K562 (cell line): ENCODE results near the gene HTRA3. TPM values are rescaled to one million over a fixed set of nuclear protein-coding genes. Genes with fewer than 3 reads are reported as not detected.

Experiments
- ATAC-seq: fragments of 200-7000 bp; cut with Tn5 transposase; 3 replicates; pipeline ENCODE4 v1.9.1; 2020; ENCODE audit warnings: moderate library complexity
- BruUV-seq: library from RNA; stranded (reverse); fragments of 400-500 nt; replicated peaks from 2 replicates; lab custom pipeline; 2021; lab: Mats Ljungman, UMichigan
- CTCF ChIA-PET: fragments of 300-600 bp; formaldehyde crosslinking; extraction: SDS; loops from one replicate; lab custom pipeline; 2021; ENCODE audit warnings: low intra/inter-chr PET ratio; lab: Yijun Ruan, JAX
- POLR2A ChIA-PET: fragments of 300-600, 350-650 bp; sonication (Branson Sonifier 250); formaldehyde crosslinking; extraction: SDS; loops from one replicate; lab custom pipeline; 2021; ENCODE audit warnings: antibody characterized with exemption, inconsistent platforms; lab: Yijun Ruan, JAX
- DNase-seq, 4 experiments: peaks; one replicate each; pipeline versions ENCODE4 v3.0.0 to v3.0.0-alpha.2; 2011 to 2018; ENCODE audit warnings: low spot score in 3 of 4, mixed read lengths in 3 of 4; ENCODE audit errors: extremely low read depth in 1 of 4
- FAIRE-seq: peaks from 2 replicates; lab custom pipeline; 2011; peaks lifted over from hg19 to GRCh38; lab: Jason Lieb, UNC
- H2AFZ ChIP-seq: 2 replicates; pipeline ENCODE4 v1.6.0; 2011; ENCODE audit warnings: low read depth, low read length, control low read depth, inconsistent platforms
- H3K27ac ChIP-seq: fragments of 200-600 bp; 3 replicates; pipeline ENCODE4 v1.8.0; 2011; ENCODE audit warnings: low read depth, mild to moderate bottlenecking, control low read depth, inconsistent platforms, low read length, moderate library complexity, mixed read lengths; ENCODE audit errors: extremely low read depth
- H3K27me3 ChIP-seq, 2 experiments: fragments of 300-600 bp in 1 of 2; 2 replicates in 1 of 2; 3 replicates in 1 of 2; pipeline versions ENCODE4 v1.6.0 to v1.8.0; 2011; ENCODE audit warnings: inconsistent platforms in 2 of 2, low read length in 2 of 2, mild to moderate bottlenecking in 1 of 2, mixed read lengths in 1 of 2, moderate library complexity in 1 of 2; ENCODE audit not compliant: control insufficient read depth in 2 of 2, insufficient read depth in 2 of 2
- H3K36me3 ChIP-seq: fragments of 300-600 bp; 3 replicates; pipeline ENCODE4 v1.8.0; 2011; ENCODE audit warnings: mild to moderate bottlenecking, low read length, inconsistent platforms; ENCODE audit not compliant: control insufficient read depth, insufficient read depth
- H3K4me1 ChIP-seq, 2 experiments: fragments of 200-600 bp in 1 of 2; replicated peaks in 1 of 2; 2 replicates in 1 of 2; 3 replicates in 1 of 2; pipeline versions ENCODE4 v1.5.1 to v1.8.0; 2011; ENCODE audit warnings: inconsistent platforms in 2 of 2, low read length in 2 of 2, mild to moderate bottlenecking in 1 of 2, mixed read lengths in 1 of 2, moderate library complexity in 1 of 2; ENCODE audit not compliant: control insufficient read depth in 2 of 2, insufficient read depth in 2 of 2
- H3K4me2 ChIP-seq: 2 replicates; pipeline ENCODE4 v1.6.1; 2011; ENCODE audit warnings: low read length, control low read depth, inconsistent platforms, mixed read lengths; ENCODE audit not compliant: insufficient read depth
- H3K4me3 ChIP-seq: fragments of 200-600 bp; sonication (generic), shearing (Covaris generic); 2 replicates; pipeline ENCODE4 v1.5.1; 2016; ENCODE audit warnings: control low read depth, inconsistent platforms
- H3K79me2 ChIP-seq: fragments of 200-600 bp; 3 replicates; pipeline ENCODE4 v1.8.0; 2011; ENCODE audit warnings: low read length, inconsistent platforms; ENCODE audit not compliant: control insufficient read depth, insufficient read depth
- H3K9ac ChIP-seq, 2 experiments: 2 replicates each; pipeline versions ENCODE4 v1.6.0 to v1.6.1; 2011; ENCODE audit warnings: low read depth in 2 of 2, low read length in 2 of 2, control low read depth in 1 of 2, inconsistent platforms in 1 of 2, mild to moderate bottlenecking in 1 of 2, mixed read lengths in 1 of 2; ENCODE audit not compliant: insufficient read depth in 1 of 2
- H3K9me1 ChIP-seq: one replicate; pipeline ENCODE4 v1.6.0; 2011; ENCODE audit warnings: inconsistent platforms, mild to moderate bottlenecking, low read length, moderate library complexity; ENCODE audit not compliant: control insufficient read depth, insufficient read depth
- H3K9me3 ChIP-seq: replicated peaks from 2 replicates; pipeline ENCODE4 v1.5.1; 2011; ENCODE audit warnings: low read depth, low read length, inconsistent platforms; ENCODE audit not compliant: control insufficient read depth, insufficient read depth
- H4K20me1 ChIP-seq: replicated peaks from 2 replicates; pipeline ENCODE4 v1.6.1; 2011; ENCODE audit warnings: low read length, inconsistent platforms, mixed read lengths; ENCODE audit not compliant: control insufficient read depth, insufficient read depth
- ASH1L ChIP-seq: fragments of 450-650 bp; IDR thresholded peaks from 2 replicates; pipeline ENCODE4 v1.6.1; 2018; ENCODE audit warnings: borderline replicate concordance, mild to moderate bottlenecking, low read depth; ENCODE audit not compliant: partially characterized antibody
- ATF7 ChIP-seq: fragments of 450-650 bp; IDR thresholded peaks from 2 replicates; pipeline ENCODE4 v1.7.1; 2014; ENCODE audit warnings: mild to moderate bottlenecking, moderate library complexity
- C11orf30 ChIP-seq: fragments of 450-650 bp; IDR thresholded peaks from 2 replicates; pipeline ENCODE4 v1.6.1; 2016; ENCODE audit warnings: low read depth, mild to moderate bottlenecking
- CREM ChIP-seq: IDR thresholded peaks from 2 replicates; pipeline ENCODE4 v1.6.1; 2014; ENCODE audit warnings: antibody characterized with exemption, low read depth
- E2F5 ChIP-seq: sonication (generic); formaldehyde crosslinking; IDR thresholded peaks from 2 replicates; pipeline ENCODE4 v1.8.0; 2022; ENCODE audit warnings: mild to moderate bottlenecking, missing genetic modification reagents
- KLF1 ChIP-seq: fragments of 450-650 bp; IDR thresholded peaks from 2 replicates; pipeline ENCODE4 v1.6.1; 2016; ENCODE audit warnings: missing genetic modification characterization, missing compliant biosample characterization
- NR3C1 ChIP-seq: sonication (generic); formaldehyde crosslinking; IDR thresholded peaks from 2 replicates; pipeline ENCODE4 v1.8.1; 2022; ENCODE audit warnings: missing genetic modification reagents
- NUFIP1 ChIP-seq: fragments of 450-650 bp; IDR thresholded peaks from 2 replicates; pipeline ENCODE4 v1.6.1; 2018; ENCODE audit not compliant: partially characterized antibody
- TBL1XR1 ChIP-seq, 2 experiments: IDR thresholded peaks; 2 replicates each; pipeline ENCODE4 v1.6.1; 2012; ENCODE audit warnings: improper control_type of control experiment in 2 of 2, low read length in 2 of 2, mild to moderate bottlenecking in 1 of 2
- ZKSCAN1 ChIP-seq: fragments of 150-350 bp; IDR thresholded peaks from 2 replicates; pipeline ENCODE4 v1.6.1; 2016; ENCODE audit warnings: low read depth, low read length
- ZNF668 ChIP-seq: fragments of 250-450 bp; sonication (Bioruptor Pico); IDR thresholded peaks from 2 replicates; pipeline ENCODE4 v1.8.0; 2022; ENCODE audit warnings: mild to moderate bottlenecking, inconsistent platforms
- ZNF75A ChIP-seq: fragments of 450-650 bp; formaldehyde crosslinking; IDR thresholded peaks from 2 replicates; pipeline ENCODE4 v1.4.0; 2020; ENCODE audit warnings: mild to moderate bottlenecking
- ZNF780A ChIP-seq: fragments of 250-450 bp; sonication (Bioruptor Pico); IDR thresholded peaks from 2 replicates; pipeline ENCODE4 v1.5.0; 2021; ENCODE audit warnings: mild to moderate bottlenecking
- WGBS: fragments of 100-300 bp; shearing (Covaris generic); methylation state at CpG from one replicate; pipeline ENCODE4 v1.1.6; 2016; ENCODE audit warnings: low coverage, mixed read lengths; ENCODE audit not compliant: insufficient coverage; ENCODE audit errors: missing lambda C conversion rate; 5-methylcytosine and 5-hydroxymethylcytosine counted together
- in situ Hi-C: fragments of 300-500 bp; cut with MboI; formaldehyde crosslinking; loops from 4 replicates; pipeline ENCODE4 v1.15.0; 2018; ENCODE audit warnings: inconsistent platforms, mixed read lengths
- intact Hi-C: fragments of 100-400 bp; cut with micrococcal nuclease; formaldehyde crosslinking; loops from 2 replicates; pipeline ENCODE4 v1.14.2; 2022
- polyA plus RNA-seq, 8 experiments: library from polyadenylated mRNA; depleted of rRNA in 4 of 8; stranded (reverse) in 5 of 8; unstranded in 3 of 8; fragments of >200 nt; fragmentation: Nextera tagmentation in 2 of 8; fragmentation: Illumina TruSeq in 1 of 8; extraction: Ambion mirVana in 2 of 8; extraction: Trizol in 1 of 8; gene quantifications; 2 replicates each; pipeline versions ENCODE4 v1.2.1 to v1.2.3, GENCODE V29; 2011 to 2014; ENCODE audit warnings: inconsistent platforms in 1 of 8, missing spikeins in 1 of 8
- total RNA-seq, 7 experiments: library from RNA; depleted of rRNA in 6 of 7; stranded (reverse); fragments of >200 nt in 6 of 7; fragmentation: Illumina TruSeq in 2 of 7; extraction: Trizol in 2 of 7; gene quantifications; 2 replicates each; pipeline versions ENCODE4 v1.2.1 to v1.2.3, GENCODE V29; 2011 to 2021; ENCODE audit warnings: low replicate concordance in 1 of 7
- TF ChIP-seq, protein P1 (sequence below): fragments of 250-450 bp; sonication (Bioruptor Pico); IDR thresholded peaks from 2 replicates; pipeline ENCODE4 v1.8.0; 2021; ENCODE audit warnings: moderate library complexity, mild to moderate bottlenecking, inconsistent platforms

The HTRA3 gene
- total and polyA plus RNA-seq, 9 of the 15 experiments (the other 6 are each of a cell fraction or from before 2014, with no cell fraction given): 0.04 TPM; not detected in 8

- CTCF ChIA-PET: interaction anchor here (0.5 kb wide), 1 partner anchor 1967 kb away, joined by 3 read pairs; no protein-coding TSS in a partner anchor
- POLR2A ChIA-PET: interaction anchor here (1.2 to 1.3 kb wide), 2 partner anchors 10 to 15 kb away, joined by 3 to 4 read pairs; no protein-coding TSS in a partner anchor
Observed at GRCh38 chr4:8325291-8325973, 55.9 kb downstream of the HTRA3 start.

More at GRCh38 chr4:8325291-8325973, 55.9 kb downstream of the HTRA3 start:
- DNase-seq (no peak), ATAC-seq (no peak), FAIRE-seq (no peak)
- in situ Hi-C loops: no loop called here
- no peak for TF ChIP-seq KLF1 (tag)
- TF ChIP-seq ZKSCAN1: no peak
- TF ChIP-seq CREM: no peak
- no peak for TF ChIP-seq E2F5 (CRISPR knock-in tag)
- TF ChIP-seq NUFIP1: no peak
- TF ChIP-seq ZNF75A (CRISPR knock-in tag): no peak
- no peak for TF ChIP-seq ZNF668 (CRISPR knock-in tag)
- TF ChIP-seq ATF7: no peak
- TF ChIP-seq NR3C1: no peak
- TF ChIP-seq C11orf30: no peak
- TF ChIP-seq TBL1XR1 (IDR thresholded peaks at IDR 0.05; ENCODE audit: low read length in 2 of 2): no peak
- TF ChIP-seq, protein P1, sequence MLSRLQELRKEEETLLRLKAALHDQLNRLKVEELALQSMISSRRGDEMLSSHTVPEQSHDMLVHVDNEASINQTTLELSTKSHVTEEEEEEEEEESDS (CRISPR knock-in tag): no peak
- no peak for TF ChIP-seq ZNF780A (CRISPR knock-in tag)
- no peak for TF ChIP-seq ASH1L
- H3K9ac ChIP-seq: no peak overlapping the region
- no peak overlapping the region for H3K27ac ChIP-seq
- H3K4me1 ChIP-seq: peaks cover 0 to 4% of the 10 kb centered on the region in 2 experiments; a peak in 1 of 5 replicates
- no peak overlapping the region for H2AFZ ChIP-seq
- no peaks in the 10 kb centered on the region for H3K36me3 ChIP-seq
- H3K4me3 ChIP-seq: no peak overlapping the region
- H3K79me2 ChIP-seq: no peaks in the 10 kb centered on the region
- H3K9me3 ChIP-seq: no peaks in the 10 kb centered on the region; the same call in 1 of the 2 replicates
- intact Hi-C loops: no loop called here
- H3K27me3 ChIP-seq: peaks cover 3 to 43% of the 10 kb centered on the region in 2 experiments; a peak in 3 of 5 replicates
- 5% methylated on average over 8 of the region's 8 CpGs for WGBS
- no TSS peak for BruUV-seq
- H3K9me1 ChIP-seq: no peaks in the 10 kb centered on the region
- H4K20me1 ChIP-seq: 0 out of 2 replicates have a peak, but pooled peaks cover 4% of the 10 kb centered on the region
- H3K4me2 ChIP-seq: no peak overlapping the region
